Central memory CD4-positive, alpha-beta T cell (primary cell): ENCODE measurements around the gene ENOX1.

Experiments used
- DNase-seq: peaks from one replicate; pipeline ENCODE4 v3.0.0; 2022

The ENOX1 gene

GRCh38 chr13:43587376-43587775 is 199.4 kb downstream of the ENOX1 start:
- no peak for DNase-seq

DNA sequence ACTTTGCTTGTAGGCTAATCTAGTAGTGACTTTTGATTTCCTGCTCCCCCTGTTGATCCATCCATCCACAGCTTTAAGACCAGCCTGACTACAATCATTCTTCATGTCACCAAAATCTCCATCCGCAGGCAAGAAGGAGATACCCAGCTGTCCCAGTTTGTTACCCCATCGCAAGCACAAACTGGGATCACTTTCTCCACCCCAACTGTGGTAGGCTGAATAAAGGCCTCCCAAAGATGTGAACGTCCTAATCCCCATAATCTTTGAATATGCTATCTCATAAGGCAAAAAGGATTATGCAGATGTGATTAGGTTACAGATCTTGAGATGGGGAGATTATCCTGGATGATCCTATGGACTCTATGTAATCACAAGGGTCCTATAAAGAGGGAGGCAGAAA is 202.0 kb downstream of the ENOX1 start:
- DNase-seq: no peak

DNA sequence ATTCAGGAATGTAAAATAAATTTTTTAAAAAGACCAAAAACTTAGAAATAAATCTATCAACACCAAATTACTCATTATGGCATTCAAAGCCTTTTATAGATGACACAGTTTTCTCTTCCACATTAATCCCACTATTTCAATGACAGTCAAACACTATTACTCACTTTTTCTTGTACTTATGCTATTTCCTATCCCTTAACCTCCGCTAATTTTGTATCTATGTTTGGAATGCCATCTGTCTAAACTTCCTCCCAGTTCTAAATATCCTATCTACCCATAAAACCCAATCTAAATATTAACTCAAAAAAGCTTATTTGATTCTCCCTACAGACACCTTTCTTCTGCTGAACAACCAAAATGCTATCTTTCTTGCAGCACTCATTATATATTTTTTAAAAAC is 203.5 kb downstream of the ENOX1 start:
- DNase-seq: no peak

GRCh38 chr13:43580280-43580679 is 206.5 kb downstream of the ENOX1 start:
- DNase-seq: no peak

GRCh38 chr13:43579321-43579720 is 207.5 kb downstream of the ENOX1 start:
- no peak for DNase-seq

DNA sequence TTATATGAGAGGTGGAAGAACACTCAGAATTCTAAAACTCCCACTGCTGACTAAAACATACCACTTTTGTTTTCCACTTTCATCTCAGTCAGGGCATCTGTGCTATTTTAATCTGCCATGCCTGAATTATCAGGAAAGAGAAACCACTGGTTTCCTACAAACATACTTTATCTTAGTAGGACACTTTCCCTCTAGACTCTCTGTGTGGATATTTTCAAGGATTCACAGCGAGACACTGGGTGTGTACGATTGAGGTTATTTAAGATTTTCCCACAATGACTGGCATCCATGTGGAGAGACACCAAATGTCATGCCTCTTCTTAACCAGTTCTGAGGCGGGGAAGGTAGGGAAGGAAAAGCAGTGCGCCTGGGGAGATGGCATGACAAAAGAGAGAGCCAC is 212.2 kb downstream of the ENOX1 start:
- DNase-seq: no peak

- no peak for DNase-seq
Observed at GRCh38 chr13:43573802-43574514, 212.8 kb downstream of the ENOX1 start.

DNA sequence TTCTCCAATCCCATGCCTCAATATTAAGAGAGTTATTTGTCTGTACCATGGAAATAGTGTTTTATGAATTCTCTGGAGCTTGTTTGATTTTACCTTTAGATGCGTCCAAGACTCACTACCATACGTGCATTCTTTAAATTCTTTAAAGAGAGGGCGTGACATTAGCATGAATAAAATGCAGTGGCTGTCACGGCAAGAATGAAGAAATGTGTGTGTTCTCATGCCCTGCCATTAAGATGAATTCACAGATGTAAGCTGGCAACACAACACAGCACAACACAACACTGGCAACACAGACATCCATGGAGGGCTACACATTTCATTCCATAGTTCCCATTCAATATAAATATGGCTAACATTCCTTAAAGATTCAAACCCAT is 213.4 kb downstream of the ENOX1 start:
- no peak for DNase-seq

- DNase-seq: no peak
Observed at GRCh38 chr13:43572656-43573360, 214.0 kb downstream of the ENOX1 start.

- DNase-seq: no peak
Observed at GRCh38 chr13:43569658-43570057, 217.1 kb downstream of the ENOX1 start.

- DNase-seq: no peak
Observed at GRCh38 chr13:43567608-43568007, 219.2 kb downstream of the ENOX1 start.

- no peak for DNase-seq
Observed at GRCh38 chr13:43564952-43565351, 221.8 kb downstream of the ENOX1 start.

DNA sequence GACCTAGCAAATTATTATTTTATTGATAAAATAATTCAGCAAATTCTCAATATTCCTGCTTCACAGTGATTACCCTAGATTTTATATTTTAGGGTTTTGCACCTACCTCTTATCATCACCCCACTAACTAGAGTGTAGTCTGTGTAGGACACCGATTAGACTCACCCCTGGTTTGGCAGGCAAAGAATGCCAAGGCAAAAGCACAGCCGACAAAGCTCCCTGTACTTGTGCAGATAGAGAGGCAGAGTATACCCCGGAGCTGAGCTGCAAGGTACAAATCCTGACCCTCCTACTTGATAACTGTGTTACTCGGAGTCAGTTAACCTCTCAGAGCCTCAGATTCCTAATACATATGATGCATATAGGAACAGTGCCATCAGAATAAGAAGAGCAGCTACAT is 225.7 kb downstream of the ENOX1 start:
- no peak for DNase-seq

GRCh38 chr13:43558939-43559338 is 227.8 kb downstream of the ENOX1 start:
- DNase-seq: no peak

- no peak for DNase-seq
Observed at GRCh38 chr13:43558326-43558725, 228.4 kb downstream of the ENOX1 start.

- DNase-seq: no peak
Observed at GRCh38 chr13:43555667-43556066, 231.1 kb downstream of the ENOX1 start.

GRCh38 chr13:43551897-43552456 is 234.8 kb downstream of the ENOX1 start:
- DNase-seq: no peak

GRCh38 chr13:43546816-43547215 is 240.0 kb downstream of the ENOX1 start:
- DNase-seq: no peak

DNA sequence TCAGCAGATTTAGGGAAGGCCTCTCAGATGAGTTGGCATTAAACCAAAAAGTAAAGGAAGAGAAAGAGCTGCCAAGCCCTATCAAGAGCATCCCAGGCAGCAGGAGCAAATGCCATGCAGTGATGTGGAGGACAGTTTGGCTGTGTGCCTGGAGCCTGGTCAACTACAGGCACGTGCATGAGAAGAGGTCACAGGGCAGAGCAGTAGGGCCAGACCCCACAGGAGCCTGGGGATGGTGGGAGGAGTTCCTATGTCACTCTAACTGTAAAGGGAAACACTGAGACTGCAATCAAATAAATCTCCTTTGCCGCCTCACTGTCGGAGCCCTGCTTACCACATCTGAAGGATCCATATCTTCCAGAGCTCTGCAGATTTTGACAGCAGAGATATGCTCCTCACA is 240.5 kb downstream of the ENOX1 start:
- no peak for DNase-seq

DNA sequence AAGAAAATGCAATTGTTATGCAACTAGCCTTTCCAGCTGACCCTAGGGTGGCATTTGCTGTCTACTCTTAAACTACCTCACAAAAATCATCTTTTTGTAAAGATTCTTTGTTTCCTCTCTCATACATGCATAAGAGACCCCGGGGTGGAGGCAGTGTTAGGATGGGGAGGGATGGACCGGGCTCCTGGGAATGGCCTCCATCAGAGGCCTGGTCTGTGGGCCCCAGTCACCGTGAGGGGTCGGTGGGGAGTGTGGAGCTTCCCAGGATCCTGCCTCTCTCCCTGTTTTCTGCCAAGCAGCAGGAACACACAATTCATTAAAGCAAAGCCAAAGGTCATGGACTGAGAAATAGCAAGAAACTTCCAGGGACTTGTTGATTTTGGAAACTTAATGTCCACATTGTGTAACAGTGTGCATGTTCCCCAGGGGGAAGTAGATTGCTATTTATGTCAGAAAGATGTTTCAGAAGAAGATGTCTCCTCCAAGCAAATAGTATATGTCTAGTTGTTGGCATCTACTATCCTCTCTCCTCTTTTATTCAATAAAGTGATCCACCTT is 241.4 kb downstream of the ENOX1 start:
- DNase-seq: no peak

DNA sequence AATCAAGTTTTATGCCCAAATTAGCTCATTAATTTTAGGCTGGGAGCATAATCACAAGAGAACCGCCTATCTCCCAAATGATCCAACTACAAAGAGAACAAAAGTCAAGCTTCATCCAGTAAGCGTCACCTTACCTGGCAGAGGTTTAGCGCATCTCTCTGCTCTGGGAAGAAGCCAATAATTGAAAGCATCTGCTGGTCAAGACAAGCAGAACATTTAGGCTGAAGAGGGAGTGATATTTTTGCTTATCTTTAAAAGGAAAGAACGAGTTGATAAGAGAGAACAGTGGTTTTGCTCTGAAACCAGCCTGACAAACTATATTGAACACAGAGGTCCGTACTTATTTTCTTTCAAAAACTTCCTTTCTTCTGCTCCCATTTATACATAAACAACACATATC is 242.1 kb downstream of the ENOX1 start:
- no peak for DNase-seq

DNA sequence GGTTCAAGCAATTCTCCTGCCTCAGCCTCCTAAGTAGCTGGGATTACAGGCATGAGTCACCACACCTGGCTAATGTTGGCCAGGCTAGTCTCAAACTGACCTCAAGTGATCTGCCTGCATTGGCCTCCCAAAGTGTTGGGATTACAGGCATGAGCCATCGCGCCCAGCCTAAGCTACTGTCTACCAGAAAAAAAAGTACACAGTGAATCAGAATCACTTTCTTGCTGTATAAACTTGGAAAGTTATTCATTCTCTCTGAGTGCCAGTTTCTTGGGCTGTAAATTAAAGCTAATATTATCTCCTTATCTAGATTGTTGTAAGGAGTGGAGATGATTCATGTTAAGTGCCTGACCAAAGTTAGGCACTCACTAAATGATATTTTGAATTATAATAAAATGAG is 242.8 kb downstream of the ENOX1 start:
- DNase-seq: no peak

- DNase-seq: no peak
Observed at GRCh38 chr13:43543331-43543730, 243.4 kb downstream of the ENOX1 start.

- DNase-seq: no peak
Observed at GRCh38 chr13:43537124-43537523, 249.6 kb downstream of the ENOX1 start.
